GM13976 (cell line): Measurements from ENCODE around the gene STAG2.

Experiments
- DNase-seq: peaks from one replicate; pipeline ENCODE4 v3.0.0; 2012; ENCODE audit warnings: low spot score
- in situ Hi-C: fragments of 300-500 bp; cut with MboI; formaldehyde crosslinking; loops from one replicate; pipeline ENCODE4 v1.12.0; 2022; ENCODE audit warnings: low sequenced_read_pairs, mixed read lengths, inconsistent platforms; ENCODE audit not compliant: unreplicated experiment
- TF ChIP-seq, protein P1 (sequence below): IDR thresholded peaks from 2 replicates; pipeline ENCODE4 v1.5.1; 2012; ENCODE audit warnings: borderline replicate concordance, mild to moderate bottlenecking; ENCODE audit not compliant: insufficient read depth; ENCODE audit errors: extremely low read depth, missing control alignments, control extremely low read depth

Gene STAG2

GRCh38 chrX:123988423-123989111 is 27.1 kb downstream of the STAG2 start:
- TF ChIP-seq, protein P1, sequence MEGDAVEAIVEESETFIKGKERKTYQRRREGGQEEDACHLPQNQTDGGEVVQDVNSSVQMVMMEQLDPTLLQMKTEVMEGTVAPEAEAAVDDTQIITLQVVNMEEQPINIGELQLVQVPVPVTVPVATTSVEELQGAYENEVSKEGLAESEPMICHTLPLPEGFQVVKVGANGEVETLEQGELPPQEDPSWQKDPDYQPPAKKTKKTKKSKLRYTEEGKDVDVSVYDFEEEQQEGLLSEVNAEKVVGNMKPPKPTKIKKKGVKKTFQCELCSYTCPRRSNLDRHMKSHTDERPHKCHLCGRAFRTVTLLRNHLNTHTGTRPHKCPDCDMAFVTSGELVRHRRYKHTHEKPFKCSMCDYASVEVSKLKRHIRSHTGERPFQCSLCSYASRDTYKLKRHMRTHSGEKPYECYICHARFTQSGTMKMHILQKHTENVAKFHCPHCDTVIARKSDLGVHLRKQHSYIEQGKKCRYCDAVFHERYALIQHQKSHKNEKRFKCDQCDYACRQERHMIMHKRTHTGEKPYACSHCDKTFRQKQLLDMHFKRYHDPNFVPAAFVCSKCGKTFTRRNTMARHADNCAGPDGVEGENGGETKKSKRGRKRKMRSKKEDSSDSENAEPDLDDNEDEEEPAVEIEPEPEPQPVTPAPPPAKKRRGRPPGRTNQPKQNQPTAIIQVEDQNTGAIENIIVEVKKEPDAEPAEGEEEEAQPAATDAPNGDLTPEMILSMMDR = no peak
- no peak for DNase-seq
- in situ Hi-C loops = no loop called here

DNA sequence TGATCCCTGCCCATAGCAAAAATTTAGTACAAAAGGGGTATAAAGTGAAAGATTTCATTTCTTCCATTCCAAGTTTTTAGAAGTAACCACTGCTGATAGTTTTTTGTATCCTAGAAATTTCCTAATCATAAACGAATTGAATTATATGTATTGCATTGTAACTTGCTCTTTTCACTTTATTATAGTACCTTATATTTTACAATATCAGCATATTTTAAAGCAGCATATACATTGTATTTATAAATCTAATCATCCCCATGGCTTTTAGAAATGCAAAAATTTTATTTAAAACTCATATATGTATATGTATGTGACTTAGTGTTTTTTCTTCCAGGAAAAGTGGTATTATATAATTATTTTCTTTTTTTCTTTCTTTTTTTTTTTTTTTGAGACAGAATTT is 27.7 kb downstream of the STAG2 start:
- no peak for DNase-seq
- in situ Hi-C loops = no loop called here

DNA sequence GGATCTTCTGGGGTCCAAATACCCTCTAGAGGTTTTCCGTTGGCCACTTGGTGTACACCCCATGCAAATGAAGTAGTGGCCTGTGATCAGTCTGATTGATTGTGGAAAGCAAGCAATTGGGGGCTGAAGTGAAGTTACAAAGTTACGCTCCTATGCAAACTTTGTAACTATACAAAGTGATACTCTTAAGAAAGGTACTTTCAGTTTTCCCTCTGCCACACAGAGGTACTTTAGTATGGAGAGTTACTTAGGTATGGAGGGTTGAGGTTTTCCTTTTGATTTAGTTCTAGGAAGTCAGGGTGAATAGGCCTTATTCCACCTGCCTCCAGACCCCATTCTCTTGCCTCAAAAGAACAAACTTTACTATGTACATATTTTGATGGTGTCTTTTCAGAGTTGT is 28.7 kb downstream of the STAG2 start:
- no peak for DNase-seq
- TF ChIP-seq, protein P1 = no peak
- in situ Hi-C loops = no loop called here

More for the DNA sequence above, 27.7 kb downstream of the STAG2 start:
- TF ChIP-seq, protein P1 = no peak

- TF ChIP-seq, protein P1 = no peak
- no peak for DNase-seq
- in situ Hi-C loops = no loop called here
Measured at GRCh38 chrX:123990602-123991001, 29.1 kb downstream of the STAG2 start.

GRCh38 chrX:123993326-123993725 is 31.8 kb downstream of the STAG2 start:
- in situ Hi-C loops = no loop called here
- no peak for DNase-seq
- TF ChIP-seq, protein P1 = no peak

DNA sequence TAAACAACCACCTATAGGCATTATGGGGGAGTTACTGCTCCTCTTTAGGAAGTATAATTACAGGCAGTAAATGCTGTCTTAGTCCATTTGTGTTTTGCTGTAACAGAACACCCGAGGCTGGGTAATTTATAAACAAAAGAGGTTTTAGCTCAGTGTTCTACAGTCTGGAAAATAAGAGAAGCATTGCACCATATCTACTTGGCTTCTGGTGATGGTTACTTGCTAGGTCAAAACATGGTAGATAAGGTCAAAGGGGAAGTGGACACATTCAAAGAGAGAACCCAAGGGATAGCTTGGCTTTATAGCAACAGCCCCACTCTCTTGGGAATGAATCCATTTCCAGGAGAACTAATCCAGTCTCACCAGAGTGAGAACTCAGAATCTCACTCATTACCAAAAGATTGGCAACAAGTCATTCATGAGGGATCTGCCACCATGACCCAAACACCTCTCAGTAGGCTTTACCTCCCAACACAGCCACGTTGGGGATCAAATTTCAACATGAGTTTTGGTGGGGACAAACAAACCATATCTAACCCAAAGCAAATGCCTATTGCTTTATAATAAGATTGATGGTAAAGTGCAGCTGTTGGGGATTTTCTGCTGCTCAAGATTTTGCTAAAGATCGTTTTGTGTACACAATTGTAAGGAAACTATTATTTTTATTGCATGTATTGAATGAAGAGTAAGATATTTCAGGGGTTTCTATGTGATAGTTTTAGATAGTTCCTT is 32.6 kb downstream of the STAG2 start:
- in situ Hi-C loops = no loop called here
- TF ChIP-seq, protein P1 = no peak
- no peak for DNase-seq
